NCI-H345 treated with DMSO at 0.1 percent for 48 hours (cell line): ENCODE measurements around the gene GAS7.

Source experiments
- DNase-seq: peaks from one replicate; lab custom pipeline; 2025; ENCODE audit not compliant: unreplicated experiment; lab: John Stamatoyannopoulos, UW

Gene GAS7

GRCh38 chr17:10136258-10136981, 62.0 kb downstream of the GAS7 start:
- DNase-seq, result no peak

- DNase-seq, result no peak
Measured at GRCh38 chr17:10135539-10136257, 62.7 kb downstream of the GAS7 start.

- no peak for DNase-seq
Measured at GRCh38 chr17:10130677-10131076, 67.7 kb downstream of the GAS7 start.

GRCh38 chr17:10130263-10130662, 68.1 kb downstream of the GAS7 start:
- no peak for DNase-seq

- no peak for DNase-seq
Measured at GRCh38 chr17:10127819-10128425, 70.5 kb downstream of the GAS7 start.

GRCh38 chr17:10126616-10127501, 71.5 kb downstream of the GAS7 start:
- no peak for DNase-seq

- DNase-seq, result no peak
Measured at GRCh38 chr17:10126276-10126615, 72.2 kb downstream of the GAS7 start.

- DNase-seq, result no peak
Measured at GRCh38 chr17:10125531-10126275, 72.7 kb downstream of the GAS7 start.

GRCh38 chr17:10123093-10123492, 75.3 kb downstream of the GAS7 start:
- no peak for DNase-seq

- DNase-seq, result no peak
Measured at GRCh38 chr17:10121971-10122707, 76.3 kb downstream of the GAS7 start.

- no peak for DNase-seq
Measured at GRCh38 chr17:10120749-10121148, 77.7 kb downstream of the GAS7 start.

GRCh38 chr17:10120109-10120485, 78.3 kb downstream of the GAS7 start:
- DNase-seq, result no peak

- DNase-seq, result no peak
Measured at GRCh38 chr17:10119203-10120108, 79.0 kb downstream of the GAS7 start.

- no peak for DNase-seq
Measured at GRCh38 chr17:10118788-10119130, 79.6 kb downstream of the GAS7 start.

- DNase-seq, result no peak
Measured at GRCh38 chr17:10117581-10118001, 80.8 kb downstream of the GAS7 start.

GRCh38 chr17:10116753-10117420, 81.5 kb downstream of the GAS7 start:
- DNase-seq, result no peak

- no peak for DNase-seq
Measured at GRCh38 chr17:10116267-10116666, 82.1 kb downstream of the GAS7 start.

- DNase-seq, result no peak
Measured at GRCh38 chr17:10115536-10115932, 82.9 kb downstream of the GAS7 start.
